ENCODE data around the gene ENTPD5.
"Not testable (repeated sequence)": the region's sequence is repeated elsewhere in the genome, so short reads cannot be mapped to it uniquely, and the experiment has no call there.

ENTPD5 gene

GRCh38 chr14:73943083-73943482 lies 76.0 kb downstream of the ENTPD5 start:
- no peak for DNase-seq

GRCh38 chr14:73942180-73942579 lies 76.9 kb downstream of the ENTPD5 start:
- DNase-seq, result no peak

- DNase-seq, result no peak
Observed at GRCh38 chr14:73937012-73937411, 82.1 kb downstream of the ENTPD5 start.

GRCh38 chr14:73936548-73936947 lies 82.5 kb downstream of the ENTPD5 start:
- no peak for DNase-seq

GRCh38 chr14:73935666-73936065 lies 83.4 kb downstream of the ENTPD5 start:
- no peak for DNase-seq

- DNase-seq, result no peak
Observed at GRCh38 chr14:73924337-73924736, 94.8 kb downstream of the ENTPD5 start.

GRCh38 chr14:73919457-73919856 lies 99.6 kb downstream of the ENTPD5 start:
- not testable (repeated sequence) for DNase-seq

- no peak for DNase-seq
Observed at GRCh38 chr14:73916324-73916723, 102.8 kb downstream of the ENTPD5 start.

- no peak for DNase-seq
Observed at GRCh38 chr14:73913256-73913655, 105.8 kb downstream of the ENTPD5 start.

GRCh38 chr14:73909681-73910080 lies 109.4 kb downstream of the ENTPD5 start:
- DNase-seq, result no peak

Measured in effector CD8-positive, alpha-beta T cell (primary cell).